Activated T-helper 1 cell treated with anti-CD3 and anti-CD28 coated beads, Interleukin-2, amount 50 U/mL, for 16 hours (primary cell): ENCODE results near the gene KCNK4.

ENCODE experiments used
- DNase-seq, 2 donors: peaks; one replicate each; pipeline ENCODE4 v3.0.0-alpha.2; 2020; ENCODE audit warnings: low read depth in 1 of 2, low spot score in 1 of 2

Gene KCNK4

GRCh38 chr11:64253043-64253442 lies 38.1 kb upstream of the KCNK4 start:
- DNase-seq: no peak

DNA sequence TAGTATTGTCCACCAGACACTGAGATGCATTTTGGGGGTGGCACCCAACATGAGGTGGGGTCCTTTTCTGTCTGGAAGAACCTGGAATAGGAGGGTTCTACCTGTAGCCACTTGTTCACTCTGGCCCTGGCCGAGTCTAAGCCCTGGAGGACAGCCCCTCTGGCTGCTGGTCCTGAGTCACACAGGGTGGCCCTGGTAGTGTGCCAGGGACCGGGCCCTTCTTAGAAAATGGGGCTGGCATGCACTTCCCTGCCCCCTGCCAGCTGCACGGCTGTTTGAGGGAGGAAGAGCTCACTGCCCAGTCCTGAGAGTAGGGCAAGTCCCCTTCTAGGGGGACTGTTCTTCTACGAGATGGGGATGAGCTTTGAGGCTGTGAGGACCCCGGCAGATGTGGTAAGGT lies 37.6 kb upstream of the KCNK4 start:
- no peak for DNase-seq

DNA sequence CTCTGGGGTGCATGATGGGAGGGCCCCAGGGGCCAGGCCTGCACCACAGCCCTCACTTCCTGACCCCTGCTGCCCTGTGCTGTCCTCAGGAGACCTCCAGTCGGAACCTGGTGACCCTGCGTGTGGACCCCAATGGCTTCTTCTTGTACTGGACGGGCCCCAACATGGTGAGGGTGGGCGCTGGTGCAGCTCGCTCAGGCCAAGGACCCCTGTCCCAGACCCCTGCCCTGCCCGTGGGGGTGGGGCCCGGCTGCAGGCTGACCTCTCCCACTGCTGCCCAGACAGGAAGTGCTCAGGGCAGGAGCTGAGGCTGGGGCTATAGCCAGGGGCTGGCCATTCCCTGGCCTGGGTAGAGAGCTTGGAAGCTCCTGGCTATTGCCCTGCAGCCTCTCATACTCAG lies 36.8 kb upstream of the KCNK4 start:
- no peak for DNase-seq

DNA sequence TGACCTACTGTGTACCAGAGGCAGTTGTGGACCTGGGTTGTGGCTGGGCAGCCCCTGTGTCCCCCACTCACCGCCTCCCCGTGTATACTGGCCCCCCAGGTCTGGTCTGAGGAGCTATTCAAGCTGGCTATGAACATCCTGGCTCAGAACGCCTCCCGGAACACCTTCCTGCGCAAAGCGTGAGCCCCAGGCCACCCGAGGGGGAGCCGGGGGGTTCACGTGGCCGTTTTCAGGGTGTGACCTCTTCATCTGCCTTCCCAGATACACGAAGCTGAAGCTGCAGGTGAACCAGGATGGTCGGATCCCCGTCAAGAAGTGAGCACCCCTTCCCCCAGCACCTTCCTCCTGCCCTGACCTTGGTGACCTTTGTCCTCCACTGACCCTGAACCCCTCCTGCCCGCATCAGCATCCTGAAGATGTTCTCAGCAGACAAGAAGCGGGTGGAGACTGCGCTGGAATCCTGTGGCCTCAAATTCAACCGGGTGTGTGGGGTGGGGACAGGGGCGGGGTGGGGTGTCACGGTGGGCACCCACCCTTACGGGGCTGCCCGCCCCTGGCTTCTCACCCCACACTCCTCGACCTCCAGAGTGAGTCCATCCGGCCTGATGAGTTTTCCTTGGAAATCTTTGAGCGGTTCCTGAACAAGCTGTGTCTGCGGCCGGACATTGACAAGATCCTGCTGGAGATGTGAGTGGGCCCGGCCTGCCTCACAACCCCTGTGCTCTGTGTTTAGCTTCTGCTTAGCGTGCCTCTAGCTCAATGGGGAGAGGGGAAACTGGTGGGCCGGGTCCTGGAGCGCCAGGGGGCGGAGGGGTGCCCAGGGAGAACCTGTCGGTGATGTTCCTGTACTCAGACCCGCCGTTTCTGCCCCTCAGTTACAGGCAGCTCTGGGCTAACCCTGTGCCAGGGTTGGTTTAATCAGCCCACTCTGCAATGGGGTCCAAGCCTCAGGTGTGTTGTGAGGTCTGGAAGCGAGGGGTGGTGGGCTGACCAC lies 35.7 kb upstream of the KCNK4 start:
- no peak for DNase-seq

DNA sequence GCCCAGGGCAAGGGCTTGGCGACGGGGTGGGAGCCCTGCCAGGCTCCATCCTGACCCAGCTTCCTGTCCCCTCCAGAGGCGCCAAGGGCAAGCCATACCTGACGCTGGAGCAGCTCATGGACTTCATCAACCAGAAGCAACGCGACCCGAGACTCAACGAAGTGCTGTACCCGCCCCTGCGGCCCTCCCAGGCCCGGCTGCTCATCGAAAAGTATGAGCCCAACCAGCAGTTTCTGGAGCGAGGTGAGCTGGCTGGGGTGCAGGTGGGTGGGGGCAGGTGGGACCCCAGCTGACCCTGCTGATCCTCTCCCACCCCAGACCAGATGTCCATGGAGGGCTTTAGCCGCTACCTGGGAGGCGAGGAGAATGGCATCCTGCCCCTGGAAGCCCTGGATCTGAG lies 34.8 kb upstream of the KCNK4 start:
- DNase-seq: no peak

GRCh38 chr11:64258356-64258755 lies 32.7 kb upstream of the KCNK4 start:
- no peak for DNase-seq

GRCh38 chr11:64258946-64259532 lies 32.1 kb upstream of the KCNK4 start:
- no peak for DNase-seq

GRCh38 chr11:64259533-64260067 lies 31.5 kb upstream of the KCNK4 start:
- DNase-seq: no peak

DNA sequence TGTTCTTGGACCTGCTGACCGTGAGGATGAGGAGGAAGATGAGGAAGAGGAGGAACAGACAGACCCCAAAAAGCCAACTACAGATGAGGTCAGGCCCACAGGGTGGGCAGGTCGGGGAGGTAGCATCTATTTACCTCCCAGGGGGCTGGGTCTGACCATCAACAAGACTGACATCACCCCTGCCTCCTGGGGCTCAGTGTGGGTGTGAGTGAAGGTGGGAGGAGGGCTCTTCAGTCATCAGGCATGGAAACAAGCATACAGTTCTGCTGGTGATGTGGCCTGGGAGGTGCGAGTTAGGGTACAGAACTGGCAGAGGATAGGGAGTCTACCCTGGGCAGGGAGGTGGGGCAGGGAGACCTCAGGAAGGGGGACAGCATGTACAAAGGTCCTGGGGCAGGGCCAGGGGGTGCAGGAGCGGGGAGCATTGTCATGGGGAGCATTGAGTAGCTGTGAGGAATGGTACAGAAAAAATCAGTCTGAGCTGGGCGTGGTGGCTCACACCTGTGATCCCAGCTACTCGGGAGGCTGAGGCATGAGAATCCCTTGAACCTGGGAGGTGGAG lies 30.9 kb upstream of the KCNK4 start:
- no peak for DNase-seq

DNA sequence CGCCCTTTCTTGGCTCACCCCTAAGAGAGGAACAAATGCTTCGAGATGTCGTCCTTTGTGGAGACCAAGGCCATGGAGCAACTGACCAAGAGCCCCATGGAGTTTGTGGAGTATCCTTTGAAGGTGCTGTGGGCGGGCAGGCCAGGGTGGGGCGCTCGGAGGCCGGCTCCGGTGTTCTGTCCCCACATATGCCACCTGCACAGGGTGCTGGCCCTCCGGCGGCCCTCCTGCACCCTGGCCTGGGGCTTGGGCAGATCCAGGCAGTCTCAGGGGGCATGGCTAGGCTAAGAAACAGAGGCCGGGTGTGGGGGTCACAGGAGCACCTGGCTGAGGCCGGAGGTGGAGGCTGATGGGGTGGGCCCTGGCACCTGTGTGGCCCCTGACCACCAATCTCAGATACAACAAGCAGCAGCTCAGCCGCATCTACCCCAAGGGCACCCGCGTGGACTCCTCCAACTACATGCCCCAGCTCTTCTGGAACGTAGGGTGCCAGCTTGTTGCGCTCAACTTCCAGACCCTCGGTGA lies 29.5 kb upstream of the KCNK4 start:
- DNase-seq: no peak

DNA sequence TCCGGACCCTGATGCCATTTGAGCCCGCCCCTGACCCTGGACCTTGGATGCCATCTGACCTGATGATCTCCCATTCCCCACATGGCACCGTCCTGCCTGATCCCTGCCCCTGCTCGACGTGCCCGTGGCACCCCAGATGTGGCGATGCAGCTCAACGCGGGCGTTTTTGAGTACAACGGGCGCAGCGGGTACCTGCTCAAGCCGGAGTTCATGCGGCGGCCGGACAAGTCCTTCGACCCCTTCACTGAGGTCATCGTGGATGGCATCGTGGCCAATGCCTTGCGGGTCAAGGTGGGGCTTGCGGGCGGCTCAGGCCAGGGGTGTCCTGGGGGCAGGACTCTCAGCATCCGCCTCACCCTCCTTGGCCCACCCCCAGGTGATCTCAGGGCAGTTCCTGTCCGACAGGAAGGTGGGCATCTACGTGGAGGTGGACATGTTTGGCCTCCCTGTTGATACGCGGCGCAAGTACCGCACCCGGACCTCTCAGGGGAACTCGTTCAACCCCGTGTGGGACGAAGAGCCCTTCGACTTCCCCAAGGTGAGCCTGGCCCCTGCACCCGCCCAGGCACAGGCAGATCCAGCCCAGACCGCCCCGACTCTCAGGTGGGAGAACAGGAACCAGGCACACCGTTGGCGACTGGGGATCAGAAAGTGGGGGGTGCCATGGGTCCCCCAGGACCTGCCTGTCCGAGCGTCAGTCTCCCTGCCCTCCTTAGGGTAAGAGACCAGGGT lies 28.7 kb upstream of the KCNK4 start:
- no peak for DNase-seq

- no peak for DNase-seq
Measured at GRCh38 chr11:64263021-64263946, 27.8 kb upstream of the KCNK4 start.

DNA sequence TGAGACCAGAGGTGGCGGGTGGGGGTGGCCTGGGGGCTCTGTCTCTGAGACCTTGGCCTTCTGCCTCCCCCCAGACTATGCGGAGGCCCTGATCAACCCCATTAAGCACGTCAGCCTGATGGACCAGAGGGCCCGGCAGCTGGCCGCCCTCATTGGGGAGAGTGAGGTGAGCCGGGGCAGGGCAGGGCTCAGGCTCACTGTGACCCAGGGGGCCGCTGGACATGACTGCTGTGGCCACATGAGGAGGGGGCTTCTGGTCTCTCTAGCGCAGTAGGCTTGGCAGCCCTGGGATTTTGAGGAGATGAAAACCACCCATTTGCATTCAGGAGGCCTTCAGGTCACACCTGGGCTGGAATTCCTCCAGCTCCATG lies 27.2 kb upstream of the KCNK4 start:
- DNase-seq: no peak

- no peak for DNase-seq
Measured at GRCh38 chr11:64264371-64264852, 26.7 kb upstream of the KCNK4 start.

DNA sequence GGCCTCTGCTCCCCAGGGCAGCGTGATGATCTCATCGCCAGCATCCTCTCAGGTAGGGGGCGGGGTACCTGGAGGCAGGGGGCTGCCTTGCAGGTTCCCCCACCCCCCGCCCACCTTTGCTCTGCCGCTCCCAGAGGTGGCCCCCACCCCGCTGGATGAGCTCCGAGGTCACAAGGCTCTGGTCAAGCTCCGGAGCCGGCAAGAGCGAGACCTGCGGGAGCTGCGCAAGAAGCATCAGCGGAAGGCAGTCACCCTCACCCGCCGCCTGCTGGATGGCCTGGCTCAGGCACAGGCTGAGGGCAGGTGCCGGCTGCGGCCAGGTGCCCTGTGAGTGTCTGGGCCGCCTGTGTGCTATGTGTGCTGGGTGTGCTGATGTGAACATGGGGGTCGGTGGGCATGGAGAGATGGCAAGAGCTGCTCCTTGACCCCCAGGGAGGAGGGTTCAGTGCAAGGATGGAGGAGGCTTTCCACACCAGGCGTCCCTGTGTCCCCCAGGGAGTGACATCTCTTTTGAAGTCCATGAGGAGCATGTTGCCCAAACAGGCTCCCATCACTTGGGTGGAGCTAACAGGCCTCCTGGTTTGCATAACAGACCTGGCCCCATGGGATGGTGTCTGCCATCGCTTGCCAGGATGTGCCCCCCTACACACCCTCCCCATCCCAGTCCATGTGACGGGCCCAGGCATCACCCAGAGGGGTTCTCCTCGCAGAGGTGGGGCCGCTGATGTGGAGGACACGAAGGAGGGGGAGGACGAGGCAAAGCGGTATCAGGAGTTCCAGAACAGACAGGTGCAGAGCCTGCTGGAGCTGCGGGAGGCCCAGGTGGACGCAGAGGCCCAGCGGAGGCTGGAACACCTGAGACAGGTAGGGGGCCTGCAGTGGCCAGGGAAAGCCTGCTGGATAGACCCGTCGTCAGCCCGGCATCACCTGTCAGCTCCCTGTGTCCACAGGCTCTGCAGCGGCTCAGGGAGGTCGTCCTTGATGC lies 25.6 kb upstream of the KCNK4 start:
- DNase-seq: no peak

DNA sequence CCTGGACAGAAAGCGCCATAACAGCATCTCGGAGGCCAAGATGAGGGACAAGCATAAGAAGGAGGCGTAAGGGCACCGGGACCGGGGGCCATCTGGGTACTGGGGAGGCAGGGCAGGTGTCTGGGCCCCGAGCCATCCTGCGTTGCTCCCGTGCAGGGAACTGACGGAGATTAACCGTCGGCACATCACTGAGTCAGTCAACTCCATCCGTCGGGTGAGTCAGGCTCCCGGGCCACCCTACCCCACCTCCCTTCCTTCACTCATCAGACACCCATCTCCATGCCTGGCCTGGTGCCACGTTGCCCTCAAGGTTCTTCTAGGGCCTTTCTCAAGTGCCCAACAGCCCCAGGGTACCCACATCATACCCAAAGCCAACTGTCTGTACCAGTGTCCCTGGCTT lies 24.8 kb upstream of the KCNK4 start:
- DNase-seq: no peak

- no peak for DNase-seq
Measured at GRCh38 chr11:64267207-64267945, 23.7 kb upstream of the KCNK4 start.
